ENCODE measurements around the gene GTPBP3.

DNA sequence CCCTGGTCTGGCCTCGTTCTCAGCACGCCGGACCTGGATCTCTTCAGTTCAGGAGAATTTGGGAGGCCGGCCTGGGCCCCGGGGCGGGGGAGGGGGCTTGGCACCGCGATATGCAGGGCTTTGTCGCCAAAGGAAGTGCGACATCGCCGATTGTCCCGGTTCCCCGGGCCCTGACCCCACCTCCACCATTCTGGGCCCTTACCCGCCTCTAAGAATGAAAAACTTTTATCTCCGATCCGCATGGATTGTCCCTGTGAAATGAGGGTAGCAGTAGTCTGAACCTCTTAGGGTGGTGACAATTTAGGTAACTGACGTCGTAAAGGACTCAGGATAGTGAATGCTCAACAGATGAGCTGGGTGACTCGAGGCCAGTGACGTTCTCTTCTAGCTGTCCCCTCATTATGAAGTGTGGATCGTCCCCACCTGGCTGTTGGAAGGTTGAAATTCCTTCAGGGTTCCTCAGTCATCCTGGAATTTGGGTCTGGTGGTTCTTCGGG lies 27.3 kb upstream of the GTPBP3 start:
- no peak for TF ChIP-seq CTCF (IDR thresholded peaks at IDR 0.05 in 4 of 5, conservative IDR thresholded peaks at IDR 0.05 in 1 of 5)
- no peak for TF ChIP-seq POLR2A (IDR thresholded peaks at IDR 0.05)
